HG03097 (cell line): ENCODE data around the gene ACAT2.
"Not testable (repeated sequence)": the region's sequence is repeated elsewhere in the genome, so short reads cannot be mapped to it uniquely, and the experiment has no call there.

Source experiments
- ATAC-seq: cut with Tn5 transposase; IDR thresholded peaks from one replicate; pipeline ENCODE4 v1.9.1; 2021; ENCODE audit not compliant: unreplicated experiment, low FRiP score

The ACAT2 gene

GRCh38 chr6:159806021-159806458, 44.2 kb downstream of the ACAT2 start:
- no peak for ATAC-seq

GRCh38 chr6:159807150-159807858, 45.5 kb downstream of the ACAT2 start:
- no peak for ATAC-seq

DNA sequence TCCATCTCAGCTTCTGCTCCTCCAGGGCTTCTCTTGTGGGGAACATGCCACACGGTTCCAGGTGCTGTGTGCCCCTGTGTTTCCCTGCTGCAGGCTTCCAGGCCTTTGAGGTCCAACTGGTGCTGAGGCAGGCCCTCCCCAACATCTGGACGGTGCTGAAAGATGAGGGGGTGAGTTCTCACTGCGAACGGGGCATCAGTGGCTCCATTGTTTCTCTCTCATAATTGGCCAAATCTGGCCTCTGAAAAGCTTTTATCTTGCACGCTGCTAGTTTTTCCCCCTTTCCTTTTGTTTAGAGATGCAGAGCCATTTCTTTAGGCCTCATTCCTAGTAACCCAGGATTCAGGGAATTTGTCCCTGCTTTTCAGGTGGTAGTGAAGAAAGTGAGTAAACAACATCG, 46.8 kb downstream of the ACAT2 start:
- ATAC-seq = no peak

DNA sequence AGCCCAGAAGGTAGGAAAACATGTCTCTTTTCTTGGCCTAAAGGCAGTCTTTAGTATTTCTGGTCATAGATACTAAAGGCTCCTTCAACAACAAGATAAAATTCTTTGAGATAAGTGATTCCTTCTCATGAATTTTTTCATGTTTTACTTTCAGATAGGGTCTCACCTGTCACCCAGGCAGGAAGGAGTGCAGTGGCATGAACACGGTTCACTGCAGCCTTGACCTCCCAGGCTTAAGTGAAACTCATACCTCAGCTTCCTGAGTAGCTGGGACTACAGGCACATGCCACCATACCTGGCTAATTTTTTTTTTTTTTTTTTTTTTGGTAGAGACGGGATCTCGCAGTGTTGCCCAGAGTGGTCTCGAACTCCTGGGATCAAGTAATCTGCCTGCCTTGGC, 47.3 kb downstream of the ACAT2 start:
- ATAC-seq = peak; percentile 75

DNA sequence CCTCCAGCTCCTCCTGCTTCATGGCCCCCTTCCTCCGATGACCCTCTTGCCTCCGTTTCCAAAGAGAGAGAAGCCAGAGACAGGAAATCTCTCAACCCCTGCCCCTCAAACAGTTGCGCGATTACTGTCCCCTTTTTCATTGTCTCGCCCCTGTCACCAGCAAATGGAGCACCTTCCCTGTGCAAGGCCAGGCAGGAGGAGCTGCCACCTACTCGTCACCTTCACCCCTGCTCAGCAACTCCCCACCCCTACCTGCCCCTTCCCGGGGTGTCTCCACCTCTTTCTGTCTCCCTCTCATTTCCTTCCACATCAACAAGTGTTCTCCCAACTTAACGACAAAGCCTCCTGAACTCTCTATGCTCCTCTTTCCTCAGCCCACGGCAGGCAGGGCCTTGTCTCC, 51.9 kb downstream of the ACAT2 start:
- no peak for ATAC-seq

- no peak for ATAC-seq
Observed at GRCh38 chr6:159815410-159815809, 53.6 kb downstream of the ACAT2 start.

DNA sequence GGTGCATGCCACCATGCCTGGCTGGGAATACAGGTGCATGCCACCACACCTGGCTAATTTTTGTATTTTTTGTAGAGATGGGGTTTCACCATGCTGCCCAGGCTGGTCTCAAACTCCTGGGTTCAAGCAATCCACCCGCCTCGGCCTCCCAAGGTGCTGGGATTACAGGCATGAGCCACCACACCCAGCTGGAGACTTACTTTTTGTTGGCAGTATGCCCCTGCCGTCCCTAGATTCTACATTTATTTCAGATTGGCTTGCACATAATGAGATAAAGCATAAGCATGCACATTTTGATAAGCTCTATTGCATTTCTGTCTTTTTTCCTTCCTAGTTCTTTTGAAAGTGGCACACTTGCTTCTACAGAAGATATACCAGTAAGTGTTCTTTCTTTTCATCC, 54.9 kb downstream of the ACAT2 start:
- not testable (repeated sequence) for ATAC-seq

GRCh38 chr6:159817951-159818739, 56.3 kb downstream of the ACAT2 start:
- no peak for ATAC-seq

DNA sequence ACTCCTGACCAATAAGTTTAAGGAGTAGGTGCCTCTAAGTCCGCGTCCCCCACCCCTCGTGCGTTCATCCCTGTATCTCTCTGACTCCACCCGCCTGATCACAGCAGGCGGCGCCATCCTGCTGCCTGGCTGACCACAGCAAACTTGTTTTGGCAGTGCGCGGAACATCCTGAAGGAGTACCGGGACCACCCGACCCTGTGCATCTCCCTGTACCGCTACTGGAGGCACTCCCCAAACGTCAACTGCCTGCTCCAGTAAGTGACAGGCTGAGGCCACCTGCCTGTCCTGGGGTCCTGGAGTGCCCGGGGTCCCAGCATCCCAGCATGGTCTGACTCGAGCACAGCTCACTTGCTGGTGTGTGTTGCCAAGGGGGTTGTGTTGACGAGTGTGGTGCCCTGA, 57.3 kb downstream of the ACAT2 start:
- no peak for ATAC-seq

DNA sequence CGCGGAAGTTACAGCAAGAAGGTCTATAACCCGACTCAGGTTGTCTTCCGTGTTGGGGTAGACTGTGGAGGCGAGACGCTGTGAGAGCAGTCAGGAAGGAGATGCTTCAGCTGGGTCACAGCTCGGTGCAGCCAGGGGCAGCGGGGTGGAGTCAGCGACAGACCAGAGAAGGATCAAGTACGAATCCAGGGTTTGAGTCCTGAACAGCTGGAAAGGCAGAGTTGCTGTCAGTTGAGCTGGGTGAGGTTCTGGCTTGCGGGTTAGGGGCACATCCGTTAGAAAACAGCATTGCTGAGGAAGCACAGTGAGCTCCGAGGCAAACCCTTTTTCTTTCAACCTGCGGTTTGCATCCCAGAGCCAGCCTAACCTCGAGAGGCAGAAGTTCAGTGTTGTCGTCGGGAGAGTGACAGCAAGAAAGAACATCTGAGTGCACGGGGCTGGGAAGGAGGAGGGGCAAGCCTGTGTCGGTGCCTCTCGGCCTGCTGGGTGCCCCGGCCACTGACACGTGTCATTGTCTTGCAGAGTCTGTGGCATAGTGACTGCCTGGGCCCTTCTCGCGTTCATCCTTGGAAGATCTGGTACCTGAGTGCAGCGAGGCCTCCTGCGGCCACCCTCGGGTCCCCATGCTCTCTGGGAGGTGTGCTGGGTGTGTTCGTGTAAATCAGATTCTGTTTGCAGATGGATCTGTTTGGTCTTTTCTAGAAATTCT, 58.2 kb downstream of the ACAT2 start:
- ATAC-seq = no peak

DNA sequence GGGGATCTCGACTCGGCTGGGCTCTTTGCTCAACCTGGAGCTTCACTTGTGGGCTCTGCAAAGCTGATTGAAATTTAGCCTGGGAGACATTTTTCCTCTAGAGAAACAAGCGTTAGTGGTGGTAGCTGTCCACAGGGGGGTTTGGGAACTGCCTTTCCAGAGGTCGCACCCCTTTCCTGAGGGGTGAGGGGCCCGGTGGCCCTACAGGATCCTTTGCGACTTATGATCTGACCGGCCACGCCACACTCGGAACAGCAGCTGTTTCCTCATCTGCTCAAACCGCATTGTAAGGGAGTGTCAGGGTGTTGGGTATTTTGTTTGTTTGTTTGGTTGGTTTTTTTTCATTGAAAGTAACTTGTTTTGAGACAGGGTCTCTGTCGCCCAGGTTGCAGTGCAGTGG, 59.3 kb downstream of the ACAT2 start:
- ATAC-seq = no peak

DNA sequence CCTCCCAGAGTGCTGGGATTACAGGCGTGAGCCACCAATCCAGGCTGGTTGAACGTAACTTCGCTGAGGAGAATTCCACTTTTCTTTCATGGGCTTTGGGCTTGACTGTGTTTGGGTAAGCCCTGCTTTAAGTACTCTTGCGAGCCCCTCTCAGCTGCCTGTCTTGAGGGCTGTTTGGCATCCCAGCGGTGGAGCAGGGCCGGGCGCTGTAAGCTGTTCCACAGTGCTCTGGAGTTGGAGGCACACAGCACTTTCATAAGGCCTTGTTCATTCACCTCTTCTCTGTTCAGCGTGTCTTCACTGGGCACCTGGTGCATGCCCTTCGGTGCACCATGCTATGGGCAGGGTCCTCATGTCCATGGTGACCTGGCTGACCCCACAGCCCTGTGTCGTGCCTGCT, 59.9 kb downstream of the ACAT2 start:
- ATAC-seq = no peak

DNA sequence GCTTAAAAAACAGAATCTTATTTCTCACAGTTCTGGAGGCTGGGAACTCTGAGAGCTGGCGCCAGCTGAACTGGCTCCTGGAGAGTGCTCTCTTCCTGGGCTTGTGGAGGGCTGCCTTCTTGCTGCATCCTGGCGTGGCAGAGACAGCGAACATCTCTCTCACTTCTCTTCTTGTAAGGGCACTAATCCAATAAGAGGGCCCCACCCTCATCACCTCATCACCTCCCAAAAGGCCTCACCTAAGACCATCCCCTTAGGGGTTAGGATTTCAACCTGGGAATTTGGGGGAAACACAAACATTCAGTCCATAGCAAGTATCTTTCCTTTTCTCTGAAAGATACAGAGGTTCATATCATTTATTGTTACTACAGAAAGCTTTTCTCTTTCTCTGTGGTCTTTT, 62.1 kb downstream of the ACAT2 start:
- no peak for ATAC-seq

DNA sequence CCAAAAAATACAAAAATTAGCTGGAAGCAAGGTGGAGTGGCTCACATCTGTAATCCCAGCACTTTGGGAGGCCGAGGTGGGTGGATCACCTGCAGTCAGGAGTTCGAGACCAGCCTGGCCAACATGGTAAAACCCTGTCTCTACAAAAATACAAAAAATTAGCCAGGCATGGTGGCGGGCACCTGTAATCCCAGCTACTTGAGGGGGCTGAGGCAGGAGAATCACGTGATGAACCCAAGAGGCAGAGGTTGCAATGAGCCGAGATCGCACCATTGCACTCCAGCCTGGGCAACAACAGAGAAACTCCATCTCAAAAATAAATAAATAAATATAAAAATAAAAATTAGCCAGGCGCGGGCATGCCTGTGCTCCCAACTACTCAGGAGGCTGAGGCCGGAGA, 62.8 kb downstream of the ACAT2 start:
- ATAC-seq = not testable (repeated sequence)

DNA sequence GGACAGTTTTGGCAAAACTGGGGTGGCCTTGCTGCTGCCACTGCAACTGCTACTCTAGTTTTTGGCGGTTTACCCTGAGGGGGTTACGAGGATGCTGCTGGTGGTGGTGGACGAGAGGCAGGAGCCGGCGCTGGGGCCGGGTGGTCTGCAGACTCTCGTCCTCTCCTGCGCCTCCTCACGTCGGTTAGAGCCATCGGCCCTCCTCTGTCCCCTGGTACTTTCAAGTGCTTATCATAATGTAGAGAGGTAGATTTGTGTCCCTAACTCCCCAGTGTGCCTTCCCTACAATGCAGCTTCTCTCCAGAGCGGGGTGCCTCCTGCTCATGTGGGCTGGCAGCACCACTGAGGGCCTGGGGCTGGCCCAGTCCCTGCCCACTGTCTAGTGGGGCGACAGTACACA, 64.2 kb downstream of the ACAT2 start:
- ATAC-seq = no peak

DNA sequence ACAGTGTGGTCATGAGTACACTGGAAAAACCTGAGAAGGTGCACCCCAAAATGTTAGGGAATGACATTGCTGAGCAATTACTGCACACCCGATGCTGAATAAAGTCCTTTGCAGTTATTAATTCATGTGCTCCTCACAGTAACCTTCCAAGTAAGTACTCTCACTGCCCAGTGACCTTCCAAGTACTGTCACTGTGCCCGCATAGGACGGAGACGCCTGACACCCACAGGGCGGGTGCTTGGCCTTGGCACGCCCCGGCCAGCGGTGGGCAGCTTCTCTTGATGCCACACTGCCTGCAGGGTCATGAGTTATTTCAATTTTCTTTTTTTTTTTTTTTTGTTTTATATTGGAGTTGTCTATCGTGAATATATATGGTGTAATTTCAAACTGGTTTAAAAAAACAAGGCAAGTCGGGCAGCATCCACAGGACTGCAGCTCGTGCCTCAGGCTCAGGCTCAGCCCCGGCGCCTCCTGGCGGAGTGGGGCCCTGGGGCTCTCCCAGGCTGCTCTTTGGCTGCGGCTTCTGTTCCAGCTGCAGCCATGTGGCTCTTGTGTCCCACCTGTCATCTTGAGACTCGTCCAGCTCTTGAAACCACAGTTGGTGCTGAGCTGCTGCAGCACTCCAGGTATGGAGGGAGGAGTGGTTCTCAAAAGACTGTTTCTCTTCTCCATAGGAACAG, 65.3 kb downstream of the ACAT2 start:
- no peak for ATAC-seq

GRCh38 chr6:159828074-159828473, 66.2 kb downstream of the ACAT2 start:
- ATAC-seq = no peak
